NCI-H1105 (cell line): ENCODE results near the gene SKAP1.

Source experiments
- DNase-seq: peaks from one replicate; lab custom pipeline; 2025; lab: John Stamatoyannopoulos, UW

Gene SKAP1

DNA sequence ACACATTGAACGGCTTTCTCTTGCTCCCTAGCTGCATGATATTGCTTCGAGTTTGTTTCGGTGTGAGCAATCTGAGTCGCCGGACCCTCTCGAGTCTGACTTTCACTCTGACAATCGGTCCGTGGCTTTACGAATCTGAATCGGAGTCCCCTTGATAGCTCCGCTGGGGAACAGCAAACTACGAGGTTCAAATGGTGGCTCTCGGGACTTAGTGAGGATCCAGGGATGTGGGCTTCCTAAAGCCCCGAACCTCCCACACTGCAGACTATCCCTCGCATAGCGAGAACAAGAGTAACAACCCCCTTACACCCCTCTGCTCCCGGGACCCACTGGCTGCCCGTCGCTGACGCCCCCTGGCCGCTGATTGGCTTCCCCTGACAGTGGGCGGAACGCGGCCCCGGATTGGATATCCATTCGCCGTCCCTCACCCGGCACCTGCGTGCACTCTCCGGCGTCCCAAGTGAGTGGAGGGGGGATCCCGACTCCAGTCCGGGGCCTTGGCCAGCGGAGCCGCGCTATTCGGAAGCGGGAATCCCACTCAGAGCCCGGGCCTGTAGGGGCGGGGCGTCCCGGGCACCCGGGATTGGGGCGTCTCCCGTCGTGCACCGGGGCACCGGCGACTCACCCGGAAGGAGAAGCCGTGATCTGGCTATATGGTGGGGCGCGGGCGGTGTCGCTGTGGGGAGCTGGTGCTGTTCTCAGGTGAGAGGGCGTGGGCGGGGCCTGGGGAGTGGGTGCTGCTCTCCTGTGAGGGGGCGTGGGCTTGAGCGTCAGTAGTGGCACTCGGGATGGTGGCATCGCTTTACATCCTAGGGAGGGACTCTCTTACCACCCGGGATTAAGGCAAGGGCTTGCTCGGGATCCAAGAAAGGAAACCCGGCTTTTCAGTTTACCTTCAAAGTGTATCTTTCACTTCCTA is 322.6 kb downstream of the SKAP1 start, which contains the start of gene SNX11:
Gene SNX11 (plus strand): TSS at position 630 of the 919 bp plus-strand sequence. CDS start 4,278 bp downstream, outside the sequence.
- DNase-seq = peak; percentile 90

DNA sequence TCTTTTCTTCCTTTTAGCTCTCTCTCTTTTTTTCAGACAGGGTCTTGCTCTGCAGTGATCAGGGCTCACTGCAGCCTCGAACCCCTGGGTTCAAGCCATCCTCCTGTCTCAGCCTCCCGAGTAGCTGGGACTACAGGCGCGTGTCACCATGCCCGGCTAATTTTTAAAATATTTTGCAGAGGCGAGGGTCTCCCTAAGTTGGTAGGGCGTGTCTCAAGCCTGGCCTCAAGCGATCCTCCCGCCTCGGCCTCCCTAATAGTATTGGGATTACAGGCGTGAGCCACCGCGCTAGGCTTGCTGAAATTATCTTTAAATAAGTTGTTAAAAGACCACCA is 323.2 kb downstream of the SKAP1 start:
- DNase-seq = no peak

DNA sequence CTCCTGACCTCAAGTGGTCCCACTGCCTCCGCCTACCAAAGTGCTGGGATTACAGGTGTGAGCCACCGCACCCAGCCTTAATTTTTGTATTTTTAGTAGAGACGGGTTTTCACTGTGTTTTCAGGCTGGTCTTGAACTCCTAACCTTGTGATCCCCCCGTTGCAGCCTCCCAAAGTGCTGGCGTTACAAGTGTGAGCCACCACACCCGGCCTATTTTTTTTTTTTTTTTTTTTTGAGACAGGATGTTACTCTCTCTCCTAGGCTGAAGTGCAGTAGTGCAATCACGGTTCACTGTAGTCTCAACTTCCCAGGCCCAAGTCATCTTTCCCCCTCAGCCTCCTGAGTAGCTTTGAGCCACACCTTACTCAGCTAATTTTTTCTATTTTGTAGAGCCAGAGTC is 325.6 kb downstream of the SKAP1 start:
- no peak for DNase-seq

DNA sequence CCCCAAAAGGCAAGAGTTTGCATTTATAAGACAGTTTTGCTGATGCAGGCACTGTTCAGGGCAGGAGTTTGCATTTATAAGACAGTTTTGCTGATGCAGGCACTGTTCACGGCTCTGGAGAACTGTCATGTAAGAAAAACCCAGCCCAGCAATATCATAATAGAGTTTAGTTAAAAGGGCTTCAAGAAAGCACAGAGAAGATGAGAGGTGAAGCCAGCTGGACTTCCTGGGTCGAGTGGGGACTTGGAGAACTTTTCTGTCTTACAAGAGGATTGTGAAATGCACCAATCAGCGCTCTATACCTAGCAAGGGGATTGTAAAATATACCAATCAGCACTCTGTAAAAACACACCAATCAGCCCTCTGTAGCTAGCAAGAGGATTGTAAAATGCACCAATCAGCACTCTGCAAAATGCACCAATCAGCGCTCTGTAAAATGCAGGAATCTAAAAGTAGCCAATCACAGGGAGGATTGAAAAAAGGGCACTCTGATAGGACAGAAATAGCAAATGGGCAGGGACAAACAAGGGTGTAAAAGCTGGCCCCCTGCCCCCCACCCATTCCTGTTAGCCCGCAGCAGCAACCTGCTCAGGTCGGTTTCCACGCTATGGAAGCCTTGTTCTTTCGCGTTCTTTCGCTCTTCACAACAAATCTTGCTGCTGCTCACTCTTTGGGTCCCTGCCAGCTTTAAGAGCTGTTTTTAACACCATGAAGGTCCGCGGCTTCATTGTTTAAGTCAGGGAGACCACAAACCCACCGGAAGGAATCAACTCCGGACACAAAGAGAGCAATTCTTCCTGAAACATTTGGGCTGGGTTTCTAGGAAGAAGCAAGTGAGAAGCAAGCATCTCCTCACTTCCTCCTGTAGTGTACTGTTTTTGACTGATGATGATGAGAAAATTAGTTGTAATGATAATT is 327.0 kb downstream of the SKAP1 start:
- DNase-seq = no peak

DNA sequence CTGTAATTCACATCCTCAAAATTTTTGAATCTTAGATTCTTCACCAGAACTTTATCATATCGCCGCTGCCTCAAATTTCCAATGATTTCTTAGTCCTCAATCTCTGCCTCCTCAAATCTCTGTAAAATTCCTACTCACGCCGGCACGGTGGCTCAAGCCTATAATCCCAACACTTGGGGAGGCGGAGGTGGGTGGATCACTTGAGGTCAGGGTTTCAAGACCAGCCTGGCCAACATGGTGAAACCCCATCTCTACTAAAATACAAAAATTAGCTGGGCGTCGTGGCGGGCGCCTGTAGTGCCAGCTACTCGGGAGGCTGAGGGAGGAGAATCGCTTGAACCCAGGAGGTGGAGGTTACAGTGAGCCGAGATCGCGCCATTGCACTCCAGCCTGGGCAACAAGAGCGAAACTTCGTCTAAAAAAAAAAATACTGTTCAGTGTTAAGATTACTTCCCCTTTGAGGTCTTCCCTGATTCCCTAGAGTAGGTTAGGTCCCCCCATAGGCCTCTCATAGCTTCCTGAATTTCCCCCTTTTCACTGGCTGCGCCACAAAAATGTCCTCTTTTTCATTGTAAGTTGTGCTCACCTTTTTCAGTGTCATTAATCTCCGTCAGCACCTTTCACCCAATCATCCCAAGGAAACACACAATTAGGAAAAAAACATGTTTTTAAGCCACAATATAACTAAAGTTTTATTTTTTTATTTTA is 327.8 kb downstream of the SKAP1 start:
- no peak for DNase-seq

DNA sequence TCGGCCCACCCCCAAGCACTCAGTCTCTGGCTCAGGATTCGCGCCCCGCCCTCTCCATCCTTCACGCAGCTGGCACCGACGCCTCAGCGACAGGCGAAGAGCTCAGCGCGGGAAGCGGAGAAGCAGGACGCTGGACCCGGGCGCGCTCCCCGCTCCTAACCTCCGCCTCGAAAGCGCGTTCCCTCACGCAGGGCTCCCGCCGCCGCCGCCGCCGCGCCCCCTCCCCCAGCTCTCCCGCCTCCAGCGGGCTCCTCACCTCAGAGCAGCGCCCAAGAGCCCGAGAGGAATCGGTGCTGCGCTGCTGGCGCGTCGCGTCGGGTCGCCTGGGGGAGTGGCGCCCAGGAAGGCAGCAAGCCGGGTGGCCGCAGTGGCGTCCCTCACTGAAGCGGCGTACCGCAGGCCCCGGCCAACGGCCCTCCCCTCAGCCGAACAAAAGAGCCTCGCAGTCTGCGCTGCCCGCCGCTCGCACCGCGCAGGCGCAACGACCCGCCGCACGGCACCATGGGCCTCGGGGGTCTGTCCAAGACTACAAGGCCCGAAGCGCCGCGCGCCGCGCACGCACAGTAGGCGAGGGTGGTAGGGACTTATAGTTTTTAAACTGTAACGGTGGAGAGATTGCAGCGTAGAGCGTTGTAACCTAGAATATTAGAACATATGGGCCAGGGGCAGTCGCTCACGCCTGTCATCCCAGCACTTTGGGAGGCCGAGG is 328.8 kb downstream of the SKAP1 start, which contains the start of gene CBX1:
Gene CBX1 (minus strand): TSS at position 467 of the 709 bp plus-strand sequence. CDS start 24,474 bp downstream, outside the sequence.
- peak; percentile 93 for DNase-seq

DNA sequence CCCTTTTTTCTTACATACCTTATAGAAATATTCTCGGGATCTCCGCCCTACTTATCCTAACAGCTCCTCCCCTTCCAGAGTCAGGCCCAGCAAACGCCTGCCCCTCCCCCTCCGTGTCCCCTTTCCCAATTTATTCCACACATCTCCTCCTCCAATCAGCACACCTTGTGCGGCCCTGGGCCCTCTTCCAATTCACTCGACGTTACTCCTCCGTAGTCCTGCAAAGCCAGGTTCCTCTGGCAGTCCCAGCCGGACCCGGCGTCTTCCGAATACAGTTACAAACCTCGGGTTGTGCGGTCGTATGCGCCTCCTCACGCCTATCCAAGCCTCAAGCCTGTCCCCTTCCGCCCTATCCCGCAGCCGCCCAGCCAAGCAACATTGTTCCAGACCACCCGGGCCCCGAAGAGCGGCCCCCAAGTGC is 329.4 kb downstream of the SKAP1 start:
- peak; percentile 67 for DNase-seq

DNA sequence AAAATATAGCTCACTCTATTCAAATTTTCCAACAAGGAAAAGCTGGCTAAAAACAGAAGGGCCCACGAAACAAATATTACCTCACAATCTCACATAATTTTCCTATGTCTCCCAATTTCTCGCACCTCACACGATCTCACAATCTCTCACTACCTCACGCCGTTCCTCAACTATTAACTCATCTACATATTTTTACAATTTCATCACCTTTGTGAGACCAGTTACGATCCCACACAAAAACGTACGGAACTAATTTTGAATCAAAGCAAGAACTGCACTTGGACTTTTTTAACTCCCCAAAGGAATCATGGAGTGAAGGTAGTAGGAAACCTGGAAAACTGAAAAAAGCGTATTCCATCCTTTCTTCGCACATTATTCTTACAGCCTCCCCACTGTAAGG is 329.9 kb downstream of the SKAP1 start:
- DNase-seq = no peak

DNA sequence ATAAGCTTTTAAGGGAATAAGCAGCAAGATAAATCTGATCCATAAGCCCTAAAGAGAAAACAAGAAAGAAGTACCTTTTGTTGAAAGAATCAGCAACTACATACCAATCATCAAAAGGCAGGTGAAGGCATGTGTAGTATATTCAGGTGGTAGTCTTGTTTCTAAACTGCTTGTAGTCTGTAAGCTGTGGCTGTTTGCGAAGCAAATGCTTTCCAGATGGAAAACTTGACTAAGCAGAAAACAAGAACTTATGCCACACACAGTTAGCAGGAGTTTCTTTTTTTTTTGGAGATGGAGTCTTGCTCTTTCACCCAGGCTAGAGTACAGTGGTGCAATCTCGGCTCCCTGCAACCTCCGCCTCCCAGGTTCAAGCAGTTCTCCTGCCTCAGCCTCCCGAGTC is 334.4 kb downstream of the SKAP1 start:
- DNase-seq = no peak

DNA sequence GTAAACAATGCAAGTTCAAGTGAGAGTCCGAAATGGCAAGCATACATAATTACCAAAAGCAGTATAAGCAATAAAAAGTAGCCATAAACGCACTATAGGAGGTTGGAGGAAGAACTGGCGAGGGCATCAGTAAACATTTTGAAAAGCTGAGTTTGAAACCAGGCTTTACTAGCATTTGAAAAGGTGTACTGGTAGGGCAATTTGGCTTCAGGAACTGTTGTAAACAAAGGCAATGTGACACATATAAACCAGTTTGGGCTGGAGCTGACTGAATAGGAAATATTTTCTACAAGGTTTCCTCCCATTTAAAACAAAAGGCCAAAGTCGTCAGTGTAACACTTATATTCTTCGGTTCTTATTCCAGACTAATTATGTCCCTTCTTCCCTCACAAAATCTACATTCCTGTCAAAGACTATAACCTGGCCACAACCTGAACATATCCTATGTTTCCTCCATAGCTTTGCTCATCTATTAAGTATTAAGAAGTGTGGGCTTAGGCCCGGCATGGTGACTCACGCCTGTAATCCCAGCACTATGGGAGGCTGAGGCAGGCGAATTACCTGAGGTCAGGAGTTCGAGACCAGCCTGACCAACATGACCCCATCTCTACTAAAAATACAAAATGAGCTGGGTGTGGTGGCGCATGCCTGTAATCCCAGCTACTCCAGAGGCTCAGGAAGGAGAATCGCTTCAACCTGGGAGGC is 336.5 kb downstream of the SKAP1 start:
- DNase-seq = no peak

DNA sequence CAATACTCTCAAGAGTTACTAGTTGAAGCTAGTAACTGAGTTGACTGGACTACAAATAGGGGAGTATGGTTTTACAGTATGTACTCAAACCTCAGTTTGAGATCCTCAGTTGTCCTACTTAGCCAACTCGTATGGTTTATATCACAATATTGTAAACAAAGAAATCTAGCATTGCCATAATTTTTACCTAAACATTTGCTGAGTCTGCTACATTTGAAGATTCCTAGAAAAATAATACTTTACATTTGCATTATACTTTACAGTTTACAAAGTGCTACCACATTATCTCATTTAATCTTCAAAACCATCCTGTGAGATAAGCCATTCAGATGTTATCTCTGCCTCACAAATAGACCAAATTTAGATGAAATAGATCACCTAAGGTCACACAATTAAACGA is 345.1 kb downstream of the SKAP1 start:
- DNase-seq = no peak
